Astrocyte (in vitro differentiated cells and primary cell): ENCODE measurements around the gene OR52K2. TPM values are rescaled to one million over a fixed set of nuclear protein-coding genes. Genes with fewer than 3 reads are reported as not detected.

Experiments used
- DNase-seq: peaks from one replicate; pipeline ENCODE4 v3.0.0-alpha.2; 2010; ENCODE audit warnings: low read depth
- FAIRE-seq: peaks from 2 replicates; lab custom pipeline; 2011; peaks lifted over from hg19 to GRCh38; lab: Jason Lieb, UNC
- H2AFZ ChIP-seq: 2 replicates; pipeline ENCODE4 v1.6.0; 2012; ENCODE audit warnings: low read depth, low read length, inconsistent platforms
- H3K27ac ChIP-seq: 2 replicates; pipeline ENCODE4 v1.5.1; 2011; ENCODE audit warnings: low read depth, low read length, inconsistent platforms
- H3K27me3 ChIP-seq: 2 replicates; pipeline ENCODE4 v1.6.0; 2011; ENCODE audit warnings: low read length, inconsistent platforms; ENCODE audit not compliant: insufficient read depth
- H3K36me3 ChIP-seq: 2 replicates; pipeline ENCODE4 v1.5.1; 2011; ENCODE audit warnings: low read length, inconsistent platforms; ENCODE audit not compliant: insufficient read depth
- H3K4me1 ChIP-seq: 2 replicates; pipeline ENCODE4 v1.5.1; 2011; ENCODE audit warnings: low read length, inconsistent platforms; ENCODE audit not compliant: insufficient read depth
- H3K4me2 ChIP-seq: 2 replicates; pipeline ENCODE4 v1.6.0; 2012; ENCODE audit warnings: low read length, inconsistent platforms
- H3K4me3 ChIP-seq: 2 replicates; pipeline ENCODE4 v1.5.1; 2011; ENCODE audit warnings: low read depth, mild to moderate bottlenecking, low read length, inconsistent platforms; ENCODE audit not compliant: insufficient read depth
- H3K79me2 ChIP-seq: 2 replicates; pipeline ENCODE4 v1.6.0; 2012; ENCODE audit warnings: mild to moderate bottlenecking, low read length, inconsistent platforms; ENCODE audit not compliant: insufficient read depth
- H3K9ac ChIP-seq: 2 replicates; pipeline ENCODE4 v1.6.0; 2012; ENCODE audit warnings: mild to moderate bottlenecking, low read length, inconsistent platforms
- H3K9me3 ChIP-seq: 2 replicates; pipeline ENCODE4 v1.5.1; 2012; ENCODE audit warnings: low read depth, mild to moderate bottlenecking, low read length, inconsistent platforms; ENCODE audit not compliant: insufficient read depth
- H4K20me1 ChIP-seq: 2 replicates; pipeline ENCODE4 v1.6.0; 2012; ENCODE audit warnings: low read length, inconsistent platforms; ENCODE audit not compliant: insufficient read depth
- H3K27ac Mint-ChIP-seq: one replicate; pipeline ENCODE4 v1.8.0; 2021; ENCODE audit warnings: mild to moderate bottlenecking, mixed read lengths; ENCODE audit not compliant: unreplicated experiment
- H3K27me3 Mint-ChIP-seq: one replicate; pipeline ENCODE4 v1.8.0; 2021; ENCODE audit warnings: low read depth, mixed read lengths; ENCODE audit not compliant: unreplicated experiment
- H3K36me3 Mint-ChIP-seq: one replicate; pipeline ENCODE4 v1.8.0; 2021; ENCODE audit warnings: low read depth, mixed read lengths; ENCODE audit not compliant: unreplicated experiment
- H3K4me1 Mint-ChIP-seq: one replicate; pipeline ENCODE4 v1.8.0; 2021; ENCODE audit warnings: low read depth, mixed read lengths; ENCODE audit not compliant: unreplicated experiment
- H3K4me3 Mint-ChIP-seq: one replicate; pipeline ENCODE4 v1.8.0; 2021; ENCODE audit warnings: mild to moderate bottlenecking, moderate library complexity, mixed read lengths; ENCODE audit not compliant: unreplicated experiment
- H3K9me3 Mint-ChIP-seq: one replicate; pipeline ENCODE4 v1.8.0; 2021; ENCODE audit warnings: mild to moderate bottlenecking, mixed read lengths; ENCODE audit not compliant: unreplicated experiment
- EZH2 ChIP-seq: IDR thresholded peaks from 2 replicates; pipeline ENCODE4 v1.6.1; 2012; ENCODE audit warnings: mild to moderate bottlenecking, low read length, inconsistent platforms; ENCODE audit not compliant: insufficient read depth
- total RNA-seq: library from RNA; stranded (reverse); gene quantifications from 2 replicates; pipeline ENCODE4 v1.2.1, GENCODE V29; 2021
- TF ChIP-seq, protein P1 (sequence below): IDR thresholded peaks from 2 replicates; pipeline ENCODE4 v1.5.1; 2011; ENCODE audit warnings: low read depth, mild to moderate bottlenecking, inconsistent platforms, low read length, moderate library complexity; ENCODE audit not compliant: insufficient read depth

Gene OR52K2
- total RNA-seq, 1 donor from 2014 or later = 0.23 TPM

DNA sequence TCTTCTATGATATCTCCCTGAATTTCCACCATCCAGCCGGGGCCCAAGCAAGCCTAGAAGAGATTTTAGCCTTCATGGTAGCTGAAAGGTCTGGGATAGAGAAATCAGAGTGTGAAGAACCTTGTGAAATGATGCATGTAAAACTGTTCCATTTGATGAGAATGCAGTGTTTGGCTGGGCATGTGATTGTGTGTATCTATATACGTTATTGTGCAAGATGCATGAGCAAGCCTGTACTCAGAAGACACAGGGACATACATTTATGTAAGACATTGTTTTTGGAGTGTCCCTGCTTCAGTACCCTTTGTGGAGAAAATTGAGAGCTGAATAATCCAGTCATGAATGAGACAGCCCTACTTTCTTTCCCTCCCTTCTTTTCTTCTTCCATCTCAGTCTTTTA, 15.2 kb upstream of the OR52K2 start:
- no peaks in the 10 kb centered on the region for H3K79me2 ChIP-seq
- no peaks in the 10 kb centered on the region for H4K20me1 ChIP-seq
- no peak overlapping the region for H3K4me3 ChIP-seq
- no peaks in the 10 kb centered on the region for H3K36me3 ChIP-seq
- H3K9ac ChIP-seq = no peak overlapping the region
- H3K27ac ChIP-seq = no peak overlapping the region
- Mint-ChIP-seq H3K36me3 (no peaks in the 10 kb centered on the region), H3K9me3 (peaks cover 3% of the 10 kb centered on the region), H3K27me3 (no peaks in the 10 kb centered on the region), H3K4me3 (no peak overlapping the region), H3K4me1 (no peaks in the 10 kb centered on the region), H3K27ac (no peak overlapping the region)
- no peak for FAIRE-seq
- TF ChIP-seq, protein P1, sequence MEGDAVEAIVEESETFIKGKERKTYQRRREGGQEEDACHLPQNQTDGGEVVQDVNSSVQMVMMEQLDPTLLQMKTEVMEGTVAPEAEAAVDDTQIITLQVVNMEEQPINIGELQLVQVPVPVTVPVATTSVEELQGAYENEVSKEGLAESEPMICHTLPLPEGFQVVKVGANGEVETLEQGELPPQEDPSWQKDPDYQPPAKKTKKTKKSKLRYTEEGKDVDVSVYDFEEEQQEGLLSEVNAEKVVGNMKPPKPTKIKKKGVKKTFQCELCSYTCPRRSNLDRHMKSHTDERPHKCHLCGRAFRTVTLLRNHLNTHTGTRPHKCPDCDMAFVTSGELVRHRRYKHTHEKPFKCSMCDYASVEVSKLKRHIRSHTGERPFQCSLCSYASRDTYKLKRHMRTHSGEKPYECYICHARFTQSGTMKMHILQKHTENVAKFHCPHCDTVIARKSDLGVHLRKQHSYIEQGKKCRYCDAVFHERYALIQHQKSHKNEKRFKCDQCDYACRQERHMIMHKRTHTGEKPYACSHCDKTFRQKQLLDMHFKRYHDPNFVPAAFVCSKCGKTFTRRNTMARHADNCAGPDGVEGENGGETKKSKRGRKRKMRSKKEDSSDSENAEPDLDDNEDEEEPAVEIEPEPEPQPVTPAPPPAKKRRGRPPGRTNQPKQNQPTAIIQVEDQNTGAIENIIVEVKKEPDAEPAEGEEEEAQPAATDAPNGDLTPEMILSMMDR = no peak
- TF ChIP-seq EZH2 = no peak
- DNase-seq = no peak
- no peak overlapping the region for H3K4me2 ChIP-seq
- H3K27me3 ChIP-seq = no peaks in the 10 kb centered on the region
- H2AFZ ChIP-seq = no peak overlapping the region
- no peaks in the 10 kb centered on the region for H3K9me3 ChIP-seq
- no peaks in the 10 kb centered on the region for H3K4me1 ChIP-seq

DNA sequence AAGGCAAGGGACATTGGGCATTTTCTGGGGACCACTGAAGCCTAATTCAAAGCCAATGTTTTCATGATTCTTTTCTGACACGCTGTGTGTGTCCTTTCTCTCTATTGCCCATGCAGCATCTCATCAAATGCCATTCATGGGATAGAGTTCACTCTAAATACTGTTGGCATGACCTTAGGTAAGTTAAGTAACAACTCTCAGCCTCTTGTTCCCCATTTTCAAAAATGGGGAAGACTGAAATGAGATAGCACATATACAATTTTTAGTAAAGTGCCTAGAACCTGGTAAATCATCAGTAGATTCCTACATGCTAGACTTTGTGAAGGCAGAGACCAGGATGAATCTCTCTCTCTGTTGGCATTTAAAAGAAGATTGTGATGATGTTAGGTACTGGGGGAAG, 12.7 kb upstream of the OR52K2 start:
- Mint-ChIP-seq H3K36me3 (no peaks in the 10 kb centered on the region), H3K27me3 (no peaks in the 10 kb centered on the region), H3K9me3 (peaks cover 4% of the 10 kb centered on the region), H3K4me1 (no peaks in the 10 kb centered on the region), H3K4me3 (no peak overlapping the region), H3K27ac (no peak overlapping the region)
- Histone ChIP-seq H3K27me3 (no peaks in the 10 kb centered on the region), H3K36me3 (no peaks in the 10 kb centered on the region), H3K4me2 (no peak overlapping the region), H3K4me3 (no peak overlapping the region), H3K9ac (no peak overlapping the region), H3K79me2 (no peaks in the 10 kb centered on the region), H4K20me1 (no peaks in the 10 kb centered on the region), H3K9me3 (no peaks in the 10 kb centered on the region), H2AFZ (no peak overlapping the region), H3K4me1 (no peaks in the 10 kb centered on the region), H3K27ac (no peak overlapping the region)
- FAIRE-seq (no peak), DNase-seq (no peak)
- TF ChIP-seq, protein P1 = no peak
- no peak for TF ChIP-seq EZH2

DNA sequence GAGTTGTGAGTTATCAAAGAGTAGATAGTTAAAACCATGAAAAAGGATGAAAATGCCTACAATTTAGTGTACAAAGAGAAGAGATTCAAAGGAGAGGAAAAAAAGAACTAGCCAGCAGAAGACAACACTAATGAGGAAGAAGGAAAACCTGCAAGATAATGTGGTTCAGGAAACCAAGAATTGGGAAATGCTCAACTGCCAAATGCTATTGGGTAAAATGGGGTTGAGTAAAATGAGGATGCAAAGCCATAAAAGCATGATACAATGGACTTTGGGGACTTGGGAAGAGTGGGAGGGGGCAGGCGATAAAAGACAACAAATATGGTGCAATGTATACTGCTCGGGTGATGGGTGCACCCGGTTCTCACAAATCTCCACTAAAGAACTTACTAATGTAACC, 7.6 kb upstream of the OR52K2 start:
- Histone ChIP-seq H3K9ac (no peak overlapping the region), H4K20me1 (no peaks in the 10 kb centered on the region), H3K4me1 (no peaks in the 10 kb centered on the region), H3K4me2 (no peak overlapping the region), H2AFZ (no peak overlapping the region), H3K27ac (no peak overlapping the region), H3K36me3 (no peaks in the 10 kb centered on the region), H3K9me3 (no peaks in the 10 kb centered on the region), H3K27me3 (no peaks in the 10 kb centered on the region), H3K79me2 (no peaks in the 10 kb centered on the region), H3K4me3 (no peak overlapping the region)
- H3K4me1 Mint-ChIP-seq = no peaks in the 10 kb centered on the region
- H3K27ac Mint-ChIP-seq = no peak overlapping the region
- no peak for DNase-seq
- FAIRE-seq = no peak
- TF ChIP-seq EZH2 = no peak
- TF ChIP-seq, protein P1 = no peak
- no peaks in the 10 kb centered on the region for H3K27me3 Mint-ChIP-seq
- H3K9me3 Mint-ChIP-seq = peaks cover 4% of the 10 kb centered on the region
- H3K36me3 Mint-ChIP-seq = no peaks in the 10 kb centered on the region
- H3K4me3 Mint-ChIP-seq = no peak overlapping the region
